ENCODE results near the gene TSPAN33. TPM values are rescaled to one million over a fixed set of nuclear protein-coding genes. Genes with fewer than 3 reads are reported as not detected.
"Not testable (repeated sequence)": the region's sequence is repeated elsewhere in the genome, so short reads cannot be mapped to it uniquely, and the experiment has no call there.

TSPAN33 gene
- 20.8 TPM for total RNA-seq

DNA sequence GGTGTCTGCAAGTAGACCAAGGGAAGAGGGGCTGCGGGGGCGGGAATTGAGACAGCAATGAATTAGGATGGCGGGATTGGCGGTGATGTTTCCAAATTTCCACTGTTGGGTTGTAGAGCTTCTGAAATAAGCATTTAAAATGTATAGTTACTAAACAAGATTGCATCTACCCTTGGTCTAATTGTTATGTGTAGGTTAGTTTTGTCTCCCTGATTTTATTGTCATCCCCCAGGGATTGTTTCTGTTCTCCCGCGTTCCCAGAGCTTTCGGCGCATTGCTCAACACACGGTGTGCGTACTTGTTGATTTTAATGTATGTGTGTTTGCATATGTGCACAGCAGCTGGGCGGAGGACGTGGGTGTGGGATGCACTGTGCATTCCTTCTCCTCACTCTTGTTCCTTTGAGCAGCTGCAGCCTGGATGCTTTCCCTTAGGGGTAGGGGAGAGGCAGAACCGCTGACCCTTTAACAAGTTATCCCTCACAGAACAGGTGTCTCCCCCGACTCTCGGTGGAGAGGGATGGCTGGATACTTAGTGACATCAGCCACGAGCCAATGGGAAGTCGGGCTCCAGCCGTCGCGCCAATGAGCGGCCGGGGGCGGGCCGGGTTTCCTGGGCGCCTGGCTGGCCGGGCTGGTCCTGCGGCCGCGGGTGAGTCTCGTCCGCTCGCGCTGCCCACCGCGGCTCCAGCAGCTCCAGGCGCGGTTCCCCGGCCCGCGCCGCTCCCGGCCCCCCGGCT is at the start of gene TSPAN33:
Gene TSPAN33 (plus strand): TSS at position 613 of the 739 bp plus-strand sequence. CDS start 274 bp downstream, outside the sequence.
- DNase-seq: peak; percentile 90

- DNase-seq: no peak
These were observed 49.2 kb upstream of the TSPAN33 start for GRCh38 chr7:129095258-129095657.

- no peak for DNase-seq
These were observed 46.0 kb upstream of the TSPAN33 start for GRCh38 chr7:129098409-129099084.

- no peak for DNase-seq
These were observed 43.7 kb upstream of the TSPAN33 start for GRCh38 chr7:129100827-129101166.

- no peak for DNase-seq
These were observed 42.8 kb upstream of the TSPAN33 start for GRCh38 chr7:129101746-129102145.

DNA sequence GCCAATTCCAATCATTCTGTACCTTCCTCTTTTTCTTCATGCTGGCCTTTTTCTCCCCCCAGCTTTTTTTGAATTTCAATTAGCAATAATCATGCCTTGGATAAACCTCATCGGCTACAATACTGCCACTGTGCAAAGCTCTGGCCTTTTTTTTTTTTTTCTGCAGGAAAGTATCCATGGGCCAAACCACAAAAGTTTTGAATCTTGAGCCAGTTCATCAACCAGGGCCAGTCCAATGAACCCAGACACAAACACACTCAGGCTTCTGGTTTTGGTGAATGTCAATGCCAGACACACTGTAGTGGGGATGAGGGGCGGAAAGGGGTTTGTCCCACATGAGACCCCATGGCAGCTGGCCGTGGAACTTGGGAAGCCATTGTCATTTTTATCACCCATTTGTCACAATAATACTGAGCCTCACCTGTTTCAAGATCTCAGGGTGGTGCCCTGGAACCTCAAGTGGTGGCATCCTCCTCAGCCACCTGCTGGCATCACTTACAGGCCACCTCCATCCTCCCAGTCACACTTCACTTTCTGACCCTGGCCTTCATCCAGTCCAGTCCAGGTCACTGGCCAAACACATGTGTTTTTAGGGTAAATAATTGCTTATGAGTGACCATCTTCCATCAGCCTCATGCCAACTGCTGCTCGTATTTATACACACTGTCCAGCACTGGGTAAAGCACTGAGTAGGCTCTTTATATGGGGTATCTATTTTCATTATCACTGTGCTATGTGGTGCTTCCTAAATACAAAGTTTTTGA is 40.8 kb upstream of the TSPAN33 start:
- no peak for DNase-seq

DNA sequence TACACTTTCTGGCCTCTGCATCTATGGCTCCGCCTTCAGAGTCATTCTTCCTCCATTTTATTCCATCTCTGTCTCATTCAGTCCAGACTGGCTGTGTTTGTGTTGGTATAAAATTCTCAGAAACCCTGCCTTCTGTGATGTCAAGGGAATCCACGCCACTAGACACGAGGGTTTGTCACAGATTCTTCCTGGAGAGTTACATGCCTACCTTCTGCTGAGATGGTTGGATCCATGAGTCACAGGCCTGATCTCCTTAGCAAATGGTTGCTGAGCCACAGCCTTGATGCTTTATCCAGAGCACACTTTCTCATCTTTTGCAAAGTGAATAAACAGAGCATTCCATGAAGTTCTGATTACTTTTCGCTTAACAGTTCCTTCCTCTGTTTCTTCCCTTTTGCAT is 35.9 kb upstream of the TSPAN33 start:
- DNase-seq: no peak

DNA sequence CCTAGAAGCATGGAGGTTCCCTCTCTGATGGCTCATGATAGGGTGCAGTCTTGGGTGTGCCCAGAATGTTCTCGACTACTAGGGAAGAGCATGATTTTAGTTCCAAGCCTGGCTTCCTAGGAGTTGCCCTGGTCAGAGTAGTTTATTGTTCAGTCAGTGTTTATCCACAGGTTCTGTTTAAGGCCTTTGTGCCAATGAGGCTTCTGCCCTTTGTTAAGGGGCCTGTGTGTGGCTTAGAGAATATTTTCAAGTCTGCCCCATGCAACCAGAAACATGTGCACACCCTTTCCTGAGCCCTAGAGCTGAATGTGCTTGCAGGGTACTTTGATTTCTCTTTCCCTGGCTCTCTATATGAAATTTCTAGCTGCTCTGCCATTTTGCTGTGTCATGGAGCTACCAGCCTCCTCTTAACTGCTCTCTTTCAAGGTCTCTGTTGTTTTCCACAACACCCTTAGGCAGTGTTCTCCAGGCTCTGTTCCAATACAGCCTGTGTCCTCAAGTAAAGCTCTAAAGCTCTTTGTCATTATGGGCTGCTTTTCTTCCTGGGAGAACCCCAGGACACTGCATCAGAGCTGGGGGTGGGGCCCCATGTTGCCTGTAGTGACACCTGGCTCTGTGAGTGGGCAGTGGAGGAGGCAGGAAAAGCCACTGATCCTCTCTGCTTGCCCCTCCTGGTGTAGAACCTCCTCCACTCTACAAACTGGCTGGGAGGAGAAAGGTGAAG is 34.1 kb upstream of the TSPAN33 start:
- DNase-seq: no peak

DNA sequence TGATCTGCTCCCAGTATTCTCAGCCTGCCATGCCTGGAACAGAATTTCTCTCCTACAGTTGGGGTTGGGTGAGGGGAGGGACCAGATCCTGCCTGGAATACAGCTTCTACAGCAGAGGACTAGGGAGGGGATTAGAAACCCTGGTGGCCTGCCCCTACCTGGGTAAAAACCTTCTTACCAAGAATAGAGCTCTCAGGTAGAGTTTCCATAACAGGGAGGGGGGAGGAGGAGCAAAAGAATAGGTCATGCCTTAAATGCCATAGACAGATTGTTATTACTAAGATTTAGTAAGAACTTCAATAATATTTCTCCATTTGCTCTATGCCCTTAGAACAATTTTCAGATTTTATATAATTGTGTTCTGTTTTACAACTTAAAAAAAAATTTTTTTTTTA is 33.5 kb upstream of the TSPAN33 start:
- DNase-seq: no peak

- DNase-seq: no peak
These were observed 28.8 kb upstream of the TSPAN33 start for GRCh38 chr7:129115676-129116075.

DNA sequence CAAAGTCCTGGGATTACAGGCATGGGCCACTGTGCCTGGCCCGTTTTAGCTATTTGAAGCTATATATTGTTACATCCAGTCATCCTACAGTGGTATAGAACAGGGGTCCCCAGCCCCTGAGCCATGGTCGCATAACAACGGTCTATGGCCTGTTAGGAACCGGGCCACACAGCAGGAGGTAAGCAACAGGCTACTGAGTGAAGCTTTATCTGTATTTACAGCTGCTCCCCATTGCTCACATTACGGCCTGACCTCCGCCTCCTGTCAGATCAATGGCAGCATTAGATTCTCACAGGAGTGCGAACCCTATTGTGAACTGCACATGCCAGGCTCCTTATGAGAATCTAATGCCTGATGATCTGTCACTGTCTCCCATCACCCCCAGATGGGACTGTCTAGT is 26.3 kb upstream of the TSPAN33 start:
- DNase-seq: no peak

- no peak for DNase-seq
These were observed 25.5 kb upstream of the TSPAN33 start for GRCh38 chr7:129118976-129119375.

DNA sequence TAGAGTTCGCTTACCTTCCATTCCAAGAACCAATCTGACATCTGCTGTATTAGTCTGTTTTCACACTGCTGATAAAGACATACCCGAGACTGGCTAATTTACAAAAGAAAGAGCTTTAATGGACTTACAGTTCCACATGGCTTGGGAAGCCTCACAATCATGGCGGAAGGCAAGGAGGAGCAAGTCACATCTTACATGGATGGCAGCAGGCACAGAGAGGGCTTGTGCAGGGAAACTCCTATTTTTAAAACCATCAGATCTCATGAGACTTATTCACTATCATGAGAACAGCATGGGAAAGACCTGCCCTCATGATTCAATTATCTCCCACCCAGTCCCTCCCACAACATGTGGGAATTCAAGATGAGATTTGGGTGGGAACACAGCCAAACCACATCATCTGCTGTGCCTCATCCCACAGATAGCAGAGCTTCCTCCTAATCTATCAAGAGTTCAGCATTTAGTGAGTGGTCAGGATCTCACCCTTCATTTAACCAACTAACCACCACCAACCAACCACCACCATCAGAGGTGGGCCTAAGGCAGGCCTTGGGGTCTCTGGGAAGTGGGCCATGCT is 22.9 kb upstream of the TSPAN33 start:
- DNase-seq: not testable (repeated sequence)

GRCh38 chr7:129122078-129122750 is 22.3 kb upstream of the TSPAN33 start:
- DNase-seq: no peak

DNA sequence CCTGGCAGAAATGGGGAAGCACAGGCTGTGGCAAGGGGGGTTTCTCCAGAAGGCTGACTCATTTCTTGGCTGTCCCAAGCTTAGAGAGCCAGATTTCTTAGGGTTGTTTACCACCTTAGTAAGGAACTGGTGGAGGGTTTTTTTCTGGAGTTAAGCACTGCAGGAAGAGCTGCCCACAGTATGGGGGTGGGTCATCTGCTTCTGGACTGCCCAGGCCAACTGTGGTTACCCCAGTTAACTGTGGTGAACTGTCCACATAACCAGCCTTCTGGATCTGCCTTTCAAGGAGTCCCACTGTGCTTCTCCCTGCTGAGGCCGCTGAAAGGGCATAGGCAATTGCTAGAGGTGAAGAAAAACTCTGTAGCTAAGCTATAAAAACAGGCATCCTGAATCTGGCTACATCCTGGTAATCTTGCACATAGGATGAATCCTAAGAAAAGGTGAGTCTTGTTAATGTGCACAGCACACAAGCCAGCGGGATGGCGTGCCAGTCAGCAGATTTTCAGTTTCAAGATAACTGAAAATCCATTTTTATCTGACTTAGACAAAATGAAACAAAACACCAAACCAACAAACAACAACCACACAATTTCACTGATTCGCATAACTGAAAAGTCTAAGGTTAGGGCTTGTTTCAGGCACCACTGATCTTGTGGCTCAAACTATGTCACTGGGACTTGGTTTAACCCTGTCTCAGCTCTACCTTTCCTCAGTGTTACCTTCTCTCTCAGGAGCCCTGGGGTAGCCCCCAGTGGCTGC is 21.6 kb upstream of the TSPAN33 start:
- DNase-seq: no peak

DNA sequence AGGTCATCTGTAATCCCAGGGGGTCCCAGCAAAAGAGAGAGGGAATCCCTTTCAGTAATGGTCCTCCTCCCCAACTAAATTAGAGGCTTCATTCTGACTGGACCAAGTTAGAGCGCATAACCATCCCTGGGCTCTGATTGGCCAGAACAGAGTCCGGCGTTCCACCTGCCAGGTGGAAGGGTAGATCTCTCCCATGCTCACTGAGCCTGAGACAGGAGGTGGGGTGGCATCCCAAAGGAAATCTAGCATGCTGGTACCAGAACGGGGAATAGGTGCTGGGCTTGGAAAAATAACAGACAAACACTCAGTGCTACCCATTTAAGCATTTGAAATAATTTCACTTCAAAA is 21.0 kb upstream of the TSPAN33 start:
- no peak for DNase-seq

DNA sequence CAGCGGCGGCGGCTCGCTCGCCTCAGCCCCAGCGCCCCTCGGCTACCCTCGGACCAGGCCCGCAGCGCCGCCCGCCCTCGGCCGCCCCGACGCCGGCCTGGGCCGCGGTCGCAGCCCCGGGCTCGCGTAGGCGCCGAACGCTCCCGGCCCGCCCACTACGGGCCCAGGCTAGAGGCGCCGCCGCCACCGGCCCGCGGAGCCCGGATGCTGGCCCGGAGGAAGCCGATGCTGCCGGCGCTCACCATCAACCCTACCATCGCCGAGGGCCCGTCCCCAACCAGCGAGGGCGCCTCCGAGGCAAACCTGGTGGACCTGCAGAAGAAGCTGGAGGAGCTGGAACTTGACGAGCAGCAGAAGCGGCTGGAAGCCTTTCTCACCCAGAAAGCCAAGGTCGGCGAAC is 18.2 kb upstream of the TSPAN33 start:
- DNase-seq: no peak

DNA sequence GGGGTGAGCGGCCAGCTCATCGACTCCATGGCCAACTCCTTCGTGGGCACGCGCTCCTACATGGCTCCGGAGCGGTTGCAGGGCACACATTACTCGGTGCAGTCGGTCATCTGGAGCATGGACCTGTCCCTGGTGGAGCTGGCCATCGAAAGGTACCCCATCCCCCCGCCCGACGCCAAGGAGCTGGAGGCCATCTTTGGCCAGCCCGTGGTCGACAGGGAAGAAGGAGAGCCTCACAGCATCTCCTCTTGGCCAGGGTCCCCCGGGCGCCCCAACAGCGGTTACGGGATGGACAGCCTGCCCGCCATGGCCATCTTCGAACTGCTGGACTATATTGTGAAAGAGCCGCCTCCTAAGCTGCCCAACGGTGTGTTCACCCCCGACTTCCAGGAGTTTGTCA is 17.4 kb upstream of the TSPAN33 start:
- no peak for DNase-seq

- no peak for DNase-seq
These were observed 16.9 kb upstream of the TSPAN33 start for GRCh38 chr7:129127601-129128000.

GRCh38 chr7:129134356-129134987 is 10.0 kb upstream of the TSPAN33 start:
- no peak for DNase-seq
